Keratinocyte (primary cell): ENCODE measurements around the gene CCIN. TPM values are rescaled to one million over a fixed set of nuclear protein-coding genes. Genes with fewer than 3 reads are reported as not detected.
"Not testable (repeated sequence)": the region's sequence is repeated elsewhere in the genome, so short reads cannot be mapped to it uniquely, and the experiment has no call there.

Experiments used
- DNase-seq: peaks from one replicate; pipeline ENCODE4 v3.0.0-alpha.2; 2011; ENCODE audit warnings: low read depth, missing footprints, low spot score
- FAIRE-seq: peaks from 2 replicates; lab custom pipeline; 2011; peaks lifted over from hg19 to GRCh38; lab: Jason Lieb, UNC
- H2AFZ ChIP-seq: 2 replicates; pipeline ENCODE4 v1.6.0; 2012; ENCODE audit warnings: low read length, control low read depth, inconsistent platforms; ENCODE audit not compliant: control insufficient read depth
- H3K27ac ChIP-seq: 2 replicates; pipeline ENCODE4 v1.5.1; 2011; ENCODE audit warnings: low read length; ENCODE audit not compliant: control insufficient read depth, insufficient read depth
- H3K27me3 ChIP-seq: 3 replicates; pipeline ENCODE4 v1.6.0; 2011; ENCODE audit warnings: low read length; ENCODE audit not compliant: control insufficient read depth, insufficient read depth; ENCODE audit errors: extremely low read depth
- H3K36me3 ChIP-seq, 2 experiments: 2 replicates in 1 of 2; 3 replicates in 1 of 2; pipeline ENCODE4 v1.5.1; 2011; ENCODE audit warnings: low read length in 2 of 2, mild to moderate bottlenecking in 1 of 2; ENCODE audit not compliant: control insufficient read depth in 2 of 2, insufficient read depth in 2 of 2; ENCODE audit errors: extremely low read depth in 1 of 2
- H3K4me1 ChIP-seq: 3 replicates; pipeline ENCODE4 v1.5.1; 2011; ENCODE audit warnings: low read length; ENCODE audit not compliant: control insufficient read depth, insufficient read depth; ENCODE audit errors: extremely low read depth
- H3K4me2 ChIP-seq: 3 replicates; pipeline ENCODE4 v1.6.0; 2011; ENCODE audit warnings: low read depth, low read length; ENCODE audit not compliant: control insufficient read depth, insufficient read depth; ENCODE audit errors: extremely low read depth
- H3K4me3 ChIP-seq, 3 experiments: fragments of 200-600 bp in 1 of 3; sonication (generic) in 1 of 3; 2 replicates in 2 of 3; 3 replicates in 1 of 3; pipeline ENCODE4 v1.5.1; 2011 to 2016; ENCODE audit warnings: low read length in 3 of 3, mild to moderate bottlenecking in 3 of 3, control low read depth in 2 of 3, inconsistent platforms in 1 of 3, low read depth in 1 of 3, mixed read lengths in 1 of 3, mixed run types in 1 of 3, moderate library complexity in 1 of 3; ENCODE audit not compliant: control insufficient read depth in 2 of 3, insufficient read depth in 2 of 3; ENCODE audit errors: extremely low read depth in 1 of 3
- H3K79me2 ChIP-seq: 2 replicates; pipeline ENCODE4 v1.6.0; 2012; ENCODE audit warnings: low read length; ENCODE audit not compliant: control insufficient read depth, insufficient read depth
- H3K9ac ChIP-seq: 3 replicates; pipeline ENCODE4 v1.6.0; 2011; ENCODE audit warnings: low read length; ENCODE audit not compliant: control insufficient read depth, insufficient read depth; ENCODE audit errors: extremely low read depth
- H3K9me1 ChIP-seq: 3 replicates; pipeline ENCODE4 v1.6.0; 2011; ENCODE audit warnings: low read length; ENCODE audit not compliant: control insufficient read depth, insufficient read depth; ENCODE audit errors: extremely low read depth
- H3K9me3 ChIP-seq: 2 replicates; pipeline ENCODE4 v1.5.1; 2012; ENCODE audit warnings: low read depth, low read length; ENCODE audit not compliant: control insufficient read depth
- H4K20me1 ChIP-seq: 3 replicates; pipeline ENCODE4 v1.6.0; 2011; ENCODE audit warnings: low read length; ENCODE audit not compliant: control insufficient read depth, insufficient read depth; ENCODE audit errors: extremely low read depth
- EZH2 ChIP-seq: IDR thresholded peaks from one replicate; pipeline ENCODE4 v1.6.1; 2012; ENCODE audit warnings: inconsistent platforms, mild to moderate bottlenecking, low read length, moderate library complexity
- dilution Hi-C: fragments of 300-500 bp; cut with MboI; formaldehyde crosslinking; loops from one replicate; pipeline ENCODE4 v1.7.0; 2020; ENCODE audit warnings: low sequenced_read_pairs; ENCODE audit not compliant: extremely low pct_ligation_motif_present
- polyA plus RNA-seq, 5 experiments: library from polyadenylated mRNA; depleted of rRNA in 3 of 5; stranded (reverse) in 3 of 5; stranded (forward) in 1 of 5; unstranded in 1 of 5; fragments of >200 nt; gene quantifications; 1 replicate in 1 of 5; 2 replicates in 3 of 5; 3 replicates in 1 of 5; pipeline versions ENCODE4 v1.2.1 to v1.2.3, GENCODE V29; 2011 to 2012; ENCODE audit warnings: missing spikeins in 2 of 5, low read depth in 1 of 5, low replicate concordance in 1 of 5
- TF ChIP-seq, protein P1 (sequence below), 3 experiments: IDR thresholded peaks in 1 of 3; conservative IDR thresholded peaks in 1 of 3; optimal IDR thresholded peaks in 1 of 3; 2 replicates in 2 of 3; 3 replicates in 1 of 3; pipeline versions ENCODE3 to v1.5.1; 2011; ENCODE audit warnings: low read length in 3 of 3, mild to moderate bottlenecking in 3 of 3, moderate library complexity in 2 of 3, control low read depth in 1 of 3, inconsistent platforms in 1 of 3; ENCODE audit not compliant: insufficient read depth in 2 of 3; ENCODE audit errors: extremely low read depth in 1 of 3

CCIN gene
- polyA plus RNA-seq, 1 donor (not counting 4 experiments of a cell fraction or from before 2014, with no cell fraction given), result not detected

DNA sequence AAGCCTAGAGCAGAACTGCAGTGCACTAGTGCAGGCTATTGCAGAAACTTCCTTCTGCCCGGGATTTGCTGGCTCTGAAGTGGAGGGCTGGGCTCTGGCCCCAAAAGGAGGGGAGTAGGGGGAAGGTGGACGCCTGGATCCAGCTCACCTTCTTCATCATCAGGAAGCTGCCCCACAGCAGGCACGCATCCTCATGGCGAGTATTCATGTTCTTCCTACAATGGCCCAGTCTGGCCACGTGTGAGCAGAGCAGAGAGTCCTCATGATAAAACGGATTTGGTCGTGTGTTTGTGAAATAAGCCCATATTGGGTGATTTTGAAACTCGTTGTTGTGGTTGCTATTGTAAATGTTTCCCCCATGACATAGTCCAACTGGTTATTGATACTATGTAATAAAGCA lies 40.8 kb upstream of the CCIN start:
- H3K79me2 ChIP-seq, result no peaks in the 10 kb centered on the region
- dilution Hi-C loops, result no loop called here
- no peaks in the 10 kb centered on the region for H3K27me3 ChIP-seq
- H2AFZ ChIP-seq, result no peak overlapping the region
- H3K36me3 ChIP-seq, result peaks cover 0 to 2% of the 10 kb centered on the region in 2 experiments
- H3K4me3 ChIP-seq, result no peak overlapping the region
- H3K9me3 ChIP-seq, result no peaks in the 10 kb centered on the region
- H3K9ac ChIP-seq, result no peak overlapping the region
- FAIRE-seq (no peak), DNase-seq (no peak)
- H3K9me1 ChIP-seq, result no peaks in the 10 kb centered on the region
- no peak overlapping the region for H3K4me2 ChIP-seq
- H3K4me1 ChIP-seq, result peaks cover 6% of the 10 kb centered on the region
- no peak overlapping the region for H3K27ac ChIP-seq
- TF ChIP-seq, protein P1, sequence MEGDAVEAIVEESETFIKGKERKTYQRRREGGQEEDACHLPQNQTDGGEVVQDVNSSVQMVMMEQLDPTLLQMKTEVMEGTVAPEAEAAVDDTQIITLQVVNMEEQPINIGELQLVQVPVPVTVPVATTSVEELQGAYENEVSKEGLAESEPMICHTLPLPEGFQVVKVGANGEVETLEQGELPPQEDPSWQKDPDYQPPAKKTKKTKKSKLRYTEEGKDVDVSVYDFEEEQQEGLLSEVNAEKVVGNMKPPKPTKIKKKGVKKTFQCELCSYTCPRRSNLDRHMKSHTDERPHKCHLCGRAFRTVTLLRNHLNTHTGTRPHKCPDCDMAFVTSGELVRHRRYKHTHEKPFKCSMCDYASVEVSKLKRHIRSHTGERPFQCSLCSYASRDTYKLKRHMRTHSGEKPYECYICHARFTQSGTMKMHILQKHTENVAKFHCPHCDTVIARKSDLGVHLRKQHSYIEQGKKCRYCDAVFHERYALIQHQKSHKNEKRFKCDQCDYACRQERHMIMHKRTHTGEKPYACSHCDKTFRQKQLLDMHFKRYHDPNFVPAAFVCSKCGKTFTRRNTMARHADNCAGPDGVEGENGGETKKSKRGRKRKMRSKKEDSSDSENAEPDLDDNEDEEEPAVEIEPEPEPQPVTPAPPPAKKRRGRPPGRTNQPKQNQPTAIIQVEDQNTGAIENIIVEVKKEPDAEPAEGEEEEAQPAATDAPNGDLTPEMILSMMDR (optimal IDR thresholded peaks at IDR 0.05 in 1 of 3, IDR thresholded peaks at IDR 0.05 in 1 of 3, conservative IDR thresholded peaks at IDR 0.05 in 1 of 3; ENCODE audit: extremely low read depth in 1 of 3, insufficient read depth in 2 of 3, low read length in 3 of 3), result no peak
- TF ChIP-seq EZH2, result no peak
- no peaks in the 10 kb centered on the region for H4K20me1 ChIP-seq

DNA sequence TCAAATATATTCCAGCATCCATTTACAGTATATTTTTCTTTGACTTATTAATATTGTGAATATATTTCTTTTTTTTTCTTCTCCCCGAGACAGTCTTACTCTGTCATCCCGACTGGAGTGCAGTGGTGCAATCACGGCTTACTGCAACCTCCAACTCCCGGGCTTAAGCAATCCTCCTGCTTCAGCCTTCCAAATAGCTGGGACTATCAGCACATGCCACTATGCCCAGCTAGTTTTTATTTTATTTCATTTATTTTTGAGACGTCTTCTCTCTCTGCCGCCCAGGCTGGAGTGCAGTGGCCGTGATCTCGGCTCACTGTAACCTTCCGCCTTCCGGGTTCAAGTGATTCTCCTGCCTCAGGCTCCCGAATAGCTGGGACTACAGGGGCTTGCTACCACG lies 40.0 kb upstream of the CCIN start:
- peaks cover 6% of the 10 kb centered on the region for H3K4me1 ChIP-seq
- FAIRE-seq, result no peak
- no peaks in the 10 kb centered on the region for H4K20me1 ChIP-seq
- H3K27me3 ChIP-seq, result no peaks in the 10 kb centered on the region
- no peak overlapping the region for H3K9ac ChIP-seq
- TF ChIP-seq, protein P1 (optimal IDR thresholded peaks at IDR 0.05 in 1 of 3, IDR thresholded peaks at IDR 0.05 in 1 of 3, conservative IDR thresholded peaks at IDR 0.05 in 1 of 3; ENCODE audit: extremely low read depth in 1 of 3, insufficient read depth in 2 of 3, low read length in 3 of 3), result no peak
- no peak for TF ChIP-seq EZH2
- no peak overlapping the region for H3K4me2 ChIP-seq
- H3K36me3 ChIP-seq, result peaks cover 0 to 2% of the 10 kb centered on the region in 2 experiments
- no peak overlapping the region for H3K27ac ChIP-seq
- no peaks in the 10 kb centered on the region for H3K9me1 ChIP-seq
- dilution Hi-C loops, result no loop called here
- DNase-seq, result no peak
- H2AFZ ChIP-seq, result no peak overlapping the region
- H3K79me2 ChIP-seq, result no peaks in the 10 kb centered on the region
- H3K9me3 ChIP-seq, result no peaks in the 10 kb centered on the region
- no peak overlapping the region for H3K4me3 ChIP-seq

DNA sequence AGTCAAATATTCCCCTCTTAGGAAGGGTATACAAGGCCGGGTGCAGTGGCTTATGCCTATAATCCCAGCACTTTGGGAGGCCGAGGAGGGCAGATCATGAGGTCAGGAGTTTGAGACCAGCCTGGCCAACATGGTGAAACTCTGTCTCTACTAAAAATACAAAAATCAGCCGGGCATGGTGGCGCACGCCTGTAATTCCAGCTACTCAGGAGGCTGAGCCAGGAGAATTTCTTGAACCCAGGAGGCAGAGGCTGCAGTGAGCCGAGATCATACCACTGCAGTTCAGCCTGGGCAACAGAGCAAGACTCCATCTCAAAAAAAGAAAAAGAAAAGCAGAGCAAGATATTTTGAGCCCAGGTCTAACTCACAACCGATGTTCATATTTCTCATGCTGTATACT lies 37.5 kb upstream of the CCIN start:
- H3K9me1 ChIP-seq, H2AFZ ChIP-seq, dilution Hi-C loops, H3K27me3 ChIP-seq, H3K9ac ChIP-seq, H3K4me3 ChIP-seq, FAIRE-seq, DNase-seq, H3K36me3 ChIP-seq, H3K9me3 ChIP-seq, H3K79me2 ChIP-seq, H4K20me1 ChIP-seq: not testable (repeated sequence)
- H3K4me2 ChIP-seq, result peak overlapping the region; percentile 37
- H3K27ac ChIP-seq, result peak overlapping the region; percentile 18
- H3K4me1 ChIP-seq, result peaks cover 12% of the 10 kb centered on the region
